ENCODE results near the gene DUS1L.

Gene DUS1L

DNA sequence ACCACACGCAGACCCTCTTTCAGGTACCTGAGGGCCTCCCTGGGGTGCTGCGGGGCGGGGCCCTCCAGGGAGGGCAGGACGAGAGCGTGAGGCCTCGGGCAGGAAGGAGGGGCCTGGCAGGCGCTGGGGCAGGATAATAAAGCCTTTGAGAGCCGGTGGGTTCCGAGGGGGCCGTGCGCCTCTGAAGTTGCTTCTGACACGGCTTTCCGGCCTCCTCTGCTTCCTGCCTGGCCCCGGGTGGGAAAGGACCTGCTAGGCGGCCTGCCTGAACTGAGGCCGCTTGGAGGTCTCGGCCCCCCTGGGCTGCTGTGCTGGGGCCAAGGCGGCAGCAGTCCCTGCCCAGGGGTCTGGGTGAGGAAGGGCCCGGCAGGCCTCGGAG lies 53.4 kb downstream of the DUS1L start:
- peak overlapping the region in 1 of 2 donors; percentile 22 for H3K27ac ChIP-seq
- H3K4me3 ChIP-seq = no peak overlapping the region
- DNase-seq = no peak
- intact Hi-C loops (cut with DNase I; ENCODE audit: low total_unique reads) = no loop called here
- H3K4me1 ChIP-seq = peaks cover 0 to 28% (median 10%) of the 10 kb centered on the region in 4 donors
- no peaks in the 10 kb centered on the region for H3K27me3 ChIP-seq
- H3K36me3 ChIP-seq = peaks cover 0 to 34% (median 10%) of the 10 kb centered on the region in 3 donors
- TF ChIP-seq, protein P1, sequence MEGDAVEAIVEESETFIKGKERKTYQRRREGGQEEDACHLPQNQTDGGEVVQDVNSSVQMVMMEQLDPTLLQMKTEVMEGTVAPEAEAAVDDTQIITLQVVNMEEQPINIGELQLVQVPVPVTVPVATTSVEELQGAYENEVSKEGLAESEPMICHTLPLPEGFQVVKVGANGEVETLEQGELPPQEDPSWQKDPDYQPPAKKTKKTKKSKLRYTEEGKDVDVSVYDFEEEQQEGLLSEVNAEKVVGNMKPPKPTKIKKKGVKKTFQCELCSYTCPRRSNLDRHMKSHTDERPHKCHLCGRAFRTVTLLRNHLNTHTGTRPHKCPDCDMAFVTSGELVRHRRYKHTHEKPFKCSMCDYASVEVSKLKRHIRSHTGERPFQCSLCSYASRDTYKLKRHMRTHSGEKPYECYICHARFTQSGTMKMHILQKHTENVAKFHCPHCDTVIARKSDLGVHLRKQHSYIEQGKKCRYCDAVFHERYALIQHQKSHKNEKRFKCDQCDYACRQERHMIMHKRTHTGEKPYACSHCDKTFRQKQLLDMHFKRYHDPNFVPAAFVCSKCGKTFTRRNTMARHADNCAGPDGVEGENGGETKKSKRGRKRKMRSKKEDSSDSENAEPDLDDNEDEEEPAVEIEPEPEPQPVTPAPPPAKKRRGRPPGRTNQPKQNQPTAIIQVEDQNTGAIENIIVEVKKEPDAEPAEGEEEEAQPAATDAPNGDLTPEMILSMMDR (IDR thresholded peaks at IDR 0.05) = no peak
- H3K9me3 ChIP-seq = no peaks in the 10 kb centered on the region

DNA sequence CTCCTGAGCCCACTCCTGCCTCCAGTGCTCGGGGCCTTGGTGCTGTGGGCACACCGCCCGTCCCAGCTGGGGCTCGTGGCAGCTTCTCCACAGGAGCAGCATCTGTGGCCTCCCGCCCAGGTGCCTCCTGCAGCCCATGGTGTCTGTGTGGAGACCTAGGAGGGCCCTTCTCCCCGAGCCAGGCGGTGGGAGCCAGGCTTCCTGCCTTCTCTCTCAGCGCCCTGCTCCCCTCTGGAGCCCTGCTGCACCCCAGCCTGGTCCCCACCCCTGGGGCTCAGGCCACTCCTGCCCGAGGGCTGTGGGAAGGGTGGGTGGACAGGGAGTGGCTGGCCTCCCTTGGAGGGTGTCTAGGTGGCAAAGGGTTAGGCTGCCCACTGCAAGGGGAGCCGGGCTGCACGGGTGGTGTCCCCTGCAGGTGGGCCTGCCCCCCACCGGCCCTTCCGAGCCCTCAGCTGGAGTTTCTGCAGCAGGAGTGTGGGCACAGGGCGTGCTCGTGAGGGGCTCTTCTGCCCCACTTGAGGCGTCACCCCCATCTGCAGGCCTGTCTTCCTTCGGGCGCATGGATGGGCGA lies 53.9 kb downstream of the DUS1L start:
- Histone ChIP-seq H3K4me3 (no peak overlapping the region), H3K36me3 (peaks cover 0 to 29% (median 10%) of the 10 kb centered on the region in 3 donors), H3K27ac (no peak overlapping the region), H3K27me3 (no peaks in the 10 kb centered on the region), H3K4me1 (peaks cover 0 to 33% (median 14%) of the 10 kb centered on the region in 4 donors), H3K9me3 (no peaks in the 10 kb centered on the region)
- TF ChIP-seq, protein P1 (IDR thresholded peaks at IDR 0.05) = no peak
- no peak for DNase-seq
- intact Hi-C loops (cut with DNase I; ENCODE audit: low total_unique reads) = no loop called here

DNA sequence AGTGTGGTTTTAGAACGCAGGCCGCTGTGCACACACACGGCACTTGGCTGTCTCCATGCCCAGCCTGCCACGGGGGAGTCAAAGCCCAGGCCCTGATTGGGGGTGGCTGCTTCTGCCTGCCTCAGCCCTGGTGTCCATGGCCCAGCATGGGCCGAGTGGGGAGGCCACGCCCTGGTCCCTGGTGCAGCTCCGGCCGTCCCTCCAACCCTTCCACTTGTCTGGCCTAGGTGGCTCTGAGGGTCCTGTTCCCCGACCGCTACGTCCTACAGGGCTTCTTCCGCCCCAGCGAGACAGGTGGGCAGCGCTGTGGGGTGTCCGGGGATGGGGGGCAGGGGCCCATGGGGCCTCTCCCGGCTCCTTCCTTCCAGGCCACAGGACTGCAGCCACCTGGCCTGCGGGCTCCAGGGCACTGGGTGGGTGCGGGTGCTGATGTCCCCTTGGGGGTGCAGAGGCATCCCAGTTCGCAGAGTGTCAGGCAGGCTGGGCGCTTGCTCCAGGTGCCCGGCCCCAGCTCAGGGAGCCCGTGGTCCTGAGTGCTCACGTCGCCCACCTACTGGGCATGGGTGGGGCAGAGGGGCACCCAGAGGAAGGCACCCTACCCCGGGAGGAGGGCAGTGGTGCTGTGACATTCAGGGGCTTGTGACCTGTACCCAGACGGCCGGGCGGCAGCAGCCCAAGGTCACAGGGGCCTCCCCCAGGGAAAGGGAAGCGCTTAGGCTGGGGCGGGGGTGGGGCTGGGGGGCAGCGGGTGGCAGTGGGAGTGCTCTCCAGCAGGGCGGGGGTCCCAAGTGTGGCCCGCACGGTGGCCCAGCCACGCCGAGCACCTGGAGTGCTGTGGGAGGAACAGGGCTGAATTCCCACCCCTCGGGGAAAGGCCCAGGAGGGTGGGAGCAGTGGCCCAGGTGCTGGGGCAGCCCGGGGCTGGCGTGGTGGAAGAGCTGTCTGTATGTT lies 54.8 kb downstream of the DUS1L start:
- intact Hi-C loops (cut with DNase I; ENCODE audit: low total_unique reads) = no loop called here
- TF ChIP-seq, protein P1 (IDR thresholded peaks at IDR 0.05) = no peak
- peaks cover 0 to 42% (median 22%) of the 10 kb centered on the region in 4 donors for H3K4me1 ChIP-seq
- no peaks in the 10 kb centered on the region for H3K27me3 ChIP-seq
- H3K27ac ChIP-seq = no peak overlapping the region
- no peaks in the 10 kb centered on the region for H3K9me3 ChIP-seq
- no peak overlapping the region for H3K4me3 ChIP-seq
- no peak for DNase-seq
- H3K36me3 ChIP-seq = peaks cover 0 to 29% (median 10%) of the 10 kb centered on the region in 3 donors

DNA sequence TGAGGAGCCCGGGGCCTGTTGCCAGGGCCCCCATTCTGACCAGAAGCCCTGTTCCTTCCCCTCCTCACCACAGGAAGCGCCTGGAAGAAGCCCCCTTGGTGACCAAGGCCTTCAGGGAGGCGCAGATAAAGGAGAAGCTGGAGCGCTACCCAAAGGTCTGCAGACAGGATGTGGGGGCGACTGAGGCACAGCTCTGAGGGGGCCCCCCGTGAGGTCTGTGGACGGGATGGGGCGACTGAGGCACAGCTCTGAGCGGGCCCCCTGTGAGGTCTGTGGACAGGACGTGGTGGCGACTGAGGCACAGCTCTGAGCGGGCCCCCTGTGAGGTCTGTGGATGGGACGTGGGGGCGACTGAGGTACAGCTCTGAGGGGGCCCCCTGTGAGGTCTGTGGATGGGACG lies 56.2 kb downstream of the DUS1L start:
- intact Hi-C loops (cut with DNase I; ENCODE audit: low total_unique reads) = no loop called here
- no peak overlapping the region for H3K4me3 ChIP-seq
- no peak for DNase-seq
- no peaks in the 10 kb centered on the region for H3K27me3 ChIP-seq
- no peak overlapping the region for H3K27ac ChIP-seq
- H3K9me3 ChIP-seq = no peaks in the 10 kb centered on the region
- H3K36me3 ChIP-seq = peaks cover 0 to 29% (median 10%) of the 10 kb centered on the region in 3 donors
- TF ChIP-seq, protein P1 (IDR thresholded peaks at IDR 0.05) = no peak
- peaks cover 0 to 56% (median 33%) of the 10 kb centered on the region in 4 donors for H3K4me1 ChIP-seq

DNA sequence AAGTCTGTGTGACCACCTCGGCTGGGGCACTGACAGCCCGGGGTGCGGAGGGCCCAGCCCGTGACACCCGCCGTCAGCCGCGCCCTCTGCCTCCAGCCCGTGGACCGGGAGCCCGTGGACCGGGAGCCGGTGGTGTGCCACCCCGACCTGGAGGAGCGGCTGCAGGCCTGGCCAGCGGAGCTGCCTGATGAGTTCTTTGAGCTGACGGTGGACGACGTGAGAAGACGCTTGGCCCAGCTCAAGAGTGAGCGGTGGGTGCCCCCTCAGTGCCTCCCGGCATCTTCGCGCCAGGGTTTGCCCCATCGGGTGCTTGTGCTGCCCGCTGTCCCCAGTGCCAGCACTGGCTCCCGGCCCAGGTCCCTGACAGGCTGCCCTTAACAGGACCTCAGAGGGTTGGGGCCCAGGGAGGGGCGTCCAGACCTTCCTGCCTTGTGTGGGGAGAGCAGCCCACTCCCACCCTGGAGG lies 56.6 kb downstream of the DUS1L start:
- DNase-seq = no peak
- Histone ChIP-seq H3K4me3 (no peak overlapping the region), H3K27me3 (no peaks in the 10 kb centered on the region), H3K27ac (no peak overlapping the region), H3K4me1 (peaks cover 0 to 60% (median 38%) of the 10 kb centered on the region in 4 donors), H3K9me3 (no peaks in the 10 kb centered on the region), H3K36me3 (peaks cover 0 to 29% (median 10%) of the 10 kb centered on the region in 3 donors)
- intact Hi-C loops (cut with DNase I; ENCODE audit: low total_unique reads) = no loop called here
- TF ChIP-seq, protein P1 (IDR thresholded peaks at IDR 0.05) = no peak

Measured in tibial artery (tissue), 4 donors.